Mesendoderm (in vitro differentiated cells): ENCODE results near the gene OSBPL5.

ENCODE experiments used
- DNase-seq: peaks from one replicate; pipeline ENCODE4 v3.0.0; 2013
- H2AK5ac ChIP-seq: 2 replicates; pipeline ENCODE4 v1.6.1; 2013; ENCODE audit warnings: low read length, inconsistent platforms
- H2BK120ac ChIP-seq: 2 replicates; pipeline ENCODE4 v1.6.1; 2013; ENCODE audit warnings: low read depth, mild to moderate bottlenecking, low read length, moderate library complexity, mixed read lengths
- H2BK15ac ChIP-seq: replicated peaks from 2 replicates; pipeline ENCODE4 v1.6.1; 2013; ENCODE audit warnings: low read depth, mild to moderate bottlenecking, moderate library complexity
- H2BK5ac ChIP-seq: 2 replicates; pipeline ENCODE4 v1.6.1; 2013; ENCODE audit warnings: low read length, inconsistent platforms
- H3K18ac ChIP-seq: 2 replicates; pipeline ENCODE4 v1.6.1; 2013; ENCODE audit warnings: mild to moderate bottlenecking, low read length, mixed read lengths
- H3K23ac ChIP-seq: one replicate; pipeline ENCODE4 v1.6.1; 2013; ENCODE audit warnings: low read length
- H3K27ac ChIP-seq: 2 replicates; pipeline ENCODE4 v1.5.1; 2013; ENCODE audit warnings: low read depth, mild to moderate bottlenecking, inconsistent platforms, low read length, moderate library complexity
- H3K27me3 ChIP-seq: 2 replicates; pipeline ENCODE4 v1.6.1; 2013; ENCODE audit warnings: low read length, control low read depth, mild to moderate bottlenecking, inconsistent platforms; ENCODE audit not compliant: insufficient read depth, poor library complexity
- H3K36me3 ChIP-seq: 2 replicates; pipeline ENCODE4 v1.6.1; 2013; ENCODE audit warnings: low read length, inconsistent platforms; ENCODE audit not compliant: control insufficient read depth, insufficient read depth
- H3K4ac ChIP-seq: one replicate; pipeline ENCODE4 v1.6.1; 2013; ENCODE audit warnings: low read depth, mild to moderate bottlenecking, low read length, moderate library complexity
- H3K4me1 ChIP-seq: 2 replicates; pipeline ENCODE4 v1.6.1; 2013; ENCODE audit warnings: low read depth, low read length, inconsistent platforms; ENCODE audit not compliant: control insufficient read depth
- H3K4me2 ChIP-seq: 2 replicates; pipeline ENCODE4 v1.6.1; 2013; ENCODE audit warnings: low read length
- H3K4me3 ChIP-seq: 2 replicates; pipeline ENCODE4 v1.5.1; 2013; ENCODE audit warnings: mild to moderate bottlenecking, low read length
- H3K56ac ChIP-seq: one replicate; pipeline ENCODE4 v1.6.1; 2013; ENCODE audit warnings: low read length
- H3K79me1 ChIP-seq: 2 replicates; pipeline ENCODE4 v1.6.1; 2013; ENCODE audit warnings: low read length, inconsistent platforms
- H3K79me2 ChIP-seq: 2 replicates; pipeline ENCODE4 v1.6.1; 2013; ENCODE audit warnings: mild to moderate bottlenecking, low read length; ENCODE audit not compliant: control insufficient read depth, insufficient read depth
- H3K9ac ChIP-seq: 2 replicates; pipeline ENCODE4 v1.6.1; 2013; ENCODE audit warnings: low read length, inconsistent platforms
- H4K5ac ChIP-seq: one replicate; pipeline ENCODE4 v1.6.1; 2013; ENCODE audit warnings: low read length
- H4K8ac ChIP-seq: one replicate; pipeline ENCODE4 v1.6.1; 2013; ENCODE audit warnings: low read depth, mild to moderate bottlenecking, control low read depth, low read length, moderate library complexity
- WGBS: extraction: QIAGEN DNeasy Blood & Tissue Kit; methylation state at CpG from one replicate; pipeline ENCODE4 v1.1.7; 2013; ENCODE audit warnings: low lambda C conversion rate, missing lambda C conversion rate; ENCODE audit not compliant: insufficient coverage; ENCODE audit errors: extremely low coverage; 5-methylcytosine and 5-hydroxymethylcytosine counted together

Gene OSBPL5

DNA sequence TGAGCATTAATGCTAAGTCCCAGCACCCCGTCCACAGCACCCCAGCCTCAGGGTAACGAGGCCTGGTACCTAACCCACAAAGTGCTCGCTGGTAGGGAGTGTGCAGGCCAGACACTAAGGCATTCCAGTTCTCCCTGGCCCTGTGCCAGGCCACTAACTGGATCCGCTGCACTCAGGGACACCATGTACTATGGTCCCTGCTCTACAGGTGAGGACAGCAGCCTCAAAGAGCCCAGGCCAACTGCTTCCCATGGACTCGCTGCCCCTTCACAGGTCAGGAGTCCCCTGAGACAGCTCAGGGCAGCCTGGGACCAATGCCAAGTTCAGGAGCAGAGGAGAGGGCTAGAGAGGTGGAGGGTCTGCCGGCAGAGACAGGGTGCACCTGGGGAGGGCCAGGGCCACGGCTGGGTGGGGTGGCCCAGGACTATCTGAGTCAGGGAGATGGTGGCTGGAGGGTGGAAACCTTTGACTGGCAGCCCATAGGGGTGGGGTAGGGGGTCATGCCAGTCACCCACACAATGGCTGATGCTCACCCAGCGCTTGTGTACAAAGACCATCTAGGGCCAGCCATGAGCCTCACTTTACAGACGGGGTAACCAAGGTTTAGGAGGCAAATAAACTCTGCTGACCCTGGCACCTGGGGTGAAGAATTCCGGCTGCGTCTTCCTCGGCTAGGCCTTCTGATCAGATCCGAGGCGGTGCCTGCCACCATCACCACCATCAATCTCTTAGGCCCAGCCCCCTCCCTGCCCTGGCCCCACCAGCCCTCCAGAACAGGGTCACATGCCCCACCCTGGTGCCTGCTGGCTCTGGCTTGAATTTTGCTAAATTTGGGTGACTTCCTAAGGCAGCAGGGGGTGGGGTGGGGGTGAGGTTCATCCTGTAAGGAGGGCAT, 5.6 kb downstream of the OSBPL5 start:
- H3K4ac ChIP-seq: no peak overlapping the region
- peak; percentile 14 for DNase-seq
- H2AK5ac ChIP-seq: no peak overlapping the region
- H3K9ac ChIP-seq: peak overlapping the region; percentile 51
- H3K4me1 ChIP-seq: peaks cover 10% of the 10 kb centered on the region
- H2BK120ac ChIP-seq: no peak overlapping the region
- no peaks in the 10 kb centered on the region for H3K36me3 ChIP-seq
- H3K56ac ChIP-seq: peak overlapping the region; percentile 67
- H3K27me3 ChIP-seq: no peaks in the 10 kb centered on the region
- H3K4me3 ChIP-seq: no peak overlapping the region
- H2BK15ac ChIP-seq: no peak overlapping the region
- no peak overlapping the region for H2BK5ac ChIP-seq
- H3K27ac ChIP-seq: no peak overlapping the region
- H3K23ac ChIP-seq: no peak overlapping the region
- H3K79me2 ChIP-seq: no peaks in the 10 kb centered on the region
- no peak overlapping the region for H4K8ac ChIP-seq
- H3K79me1 ChIP-seq: peaks cover 1% of the 10 kb centered on the region
- no peak overlapping the region for H3K18ac ChIP-seq
- peak overlapping the region; percentile 78 for H3K4me2 ChIP-seq
- no peak overlapping the region for H4K5ac ChIP-seq
- WGBS: no CpG with 5 or more reads among the region's 14 CpGs

DNA sequence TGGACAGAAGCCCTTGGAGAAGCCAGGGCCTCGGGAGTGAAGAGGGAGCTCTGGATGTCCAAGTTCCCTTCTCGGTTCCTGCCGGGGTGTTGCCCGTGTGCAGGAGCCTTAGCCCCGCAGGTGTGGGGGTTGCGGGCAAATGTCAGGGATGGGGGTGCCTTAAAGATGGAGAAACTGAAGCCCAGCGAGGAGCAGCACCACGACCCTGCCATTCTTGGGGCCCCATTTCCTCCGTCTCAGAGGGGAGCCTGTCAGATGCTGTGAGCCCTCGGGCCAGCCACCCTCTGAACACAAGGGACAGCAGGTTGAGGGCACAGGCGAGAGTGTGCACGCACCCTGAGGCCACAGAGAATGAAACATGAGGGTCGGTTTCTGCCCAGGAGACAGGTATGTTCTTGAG, 6.3 kb downstream of the OSBPL5 start:
- no peak overlapping the region for H3K23ac ChIP-seq
- no peak overlapping the region for H3K9ac ChIP-seq
- no peak overlapping the region for H2BK5ac ChIP-seq
- no peak overlapping the region for H3K4ac ChIP-seq
- no peak overlapping the region for H4K5ac ChIP-seq
- no peak overlapping the region for H4K8ac ChIP-seq
- H3K4me2 ChIP-seq: no peak overlapping the region
- H3K36me3 ChIP-seq: no peaks in the 10 kb centered on the region
- no peak for DNase-seq
- no peak overlapping the region for H3K18ac ChIP-seq
- no peak overlapping the region for H2BK120ac ChIP-seq
- H2AK5ac ChIP-seq: no peak overlapping the region
- peaks cover 8% of the 10 kb centered on the region for H3K4me1 ChIP-seq
- H3K56ac ChIP-seq: no peak overlapping the region
- H3K27ac ChIP-seq: no peak overlapping the region
- no peak overlapping the region for H2BK15ac ChIP-seq
- H3K79me2 ChIP-seq: no peaks in the 10 kb centered on the region
- H3K4me3 ChIP-seq: no peak overlapping the region
- WGBS: no CpG with 5 or more reads among the region's 13 CpGs
- H3K79me1 ChIP-seq: peaks cover 1% of the 10 kb centered on the region
- H3K27me3 ChIP-seq: no peaks in the 10 kb centered on the region

DNA sequence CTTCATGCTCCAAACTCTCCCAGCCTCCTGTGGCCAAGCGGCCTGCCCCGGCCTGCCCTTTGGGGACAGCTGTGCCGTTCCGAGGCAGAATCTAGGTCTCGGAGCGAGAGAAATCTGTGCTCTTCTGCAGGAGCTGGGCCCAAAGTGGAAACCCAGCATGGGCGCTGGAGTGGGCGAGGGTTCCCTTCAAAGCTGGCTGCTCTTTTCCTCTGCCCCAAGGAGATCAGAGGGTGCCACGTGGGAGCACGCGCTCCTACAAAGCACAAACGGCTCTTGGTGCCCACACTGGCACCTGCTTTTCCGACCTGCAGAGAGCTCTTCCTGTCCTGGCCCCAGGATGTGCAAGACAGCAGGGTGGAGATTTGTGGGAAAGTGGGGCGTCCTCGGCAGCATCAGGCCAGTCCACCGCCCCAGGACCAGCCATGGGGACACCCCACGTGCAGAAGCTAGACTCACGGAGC, 6.9 kb downstream of the OSBPL5 start:
- no peak for DNase-seq
- no peak overlapping the region for H3K18ac ChIP-seq
- H3K27ac ChIP-seq: no peak overlapping the region
- H3K4me1 ChIP-seq: peaks cover 4% of the 10 kb centered on the region
- no peak overlapping the region for H3K4ac ChIP-seq
- no peaks in the 10 kb centered on the region for H3K79me2 ChIP-seq
- H3K4me3 ChIP-seq: no peak overlapping the region
- no peaks in the 10 kb centered on the region for H3K27me3 ChIP-seq
- H2BK15ac ChIP-seq: no peak overlapping the region
- no peak overlapping the region for H3K4me2 ChIP-seq
- no peak overlapping the region for H2BK120ac ChIP-seq
- H4K8ac ChIP-seq: no peak overlapping the region
- peaks cover 1% of the 10 kb centered on the region for H3K79me1 ChIP-seq
- no peak overlapping the region for H2AK5ac ChIP-seq
- WGBS: no CpG with 5 or more reads among the region's 18 CpGs
- H3K9ac ChIP-seq: no peak overlapping the region
- no peak overlapping the region for H3K56ac ChIP-seq
- H2BK5ac ChIP-seq: no peak overlapping the region
- H3K36me3 ChIP-seq: no peaks in the 10 kb centered on the region
- H3K23ac ChIP-seq: no peak overlapping the region
- no peak overlapping the region for H4K5ac ChIP-seq

DNA sequence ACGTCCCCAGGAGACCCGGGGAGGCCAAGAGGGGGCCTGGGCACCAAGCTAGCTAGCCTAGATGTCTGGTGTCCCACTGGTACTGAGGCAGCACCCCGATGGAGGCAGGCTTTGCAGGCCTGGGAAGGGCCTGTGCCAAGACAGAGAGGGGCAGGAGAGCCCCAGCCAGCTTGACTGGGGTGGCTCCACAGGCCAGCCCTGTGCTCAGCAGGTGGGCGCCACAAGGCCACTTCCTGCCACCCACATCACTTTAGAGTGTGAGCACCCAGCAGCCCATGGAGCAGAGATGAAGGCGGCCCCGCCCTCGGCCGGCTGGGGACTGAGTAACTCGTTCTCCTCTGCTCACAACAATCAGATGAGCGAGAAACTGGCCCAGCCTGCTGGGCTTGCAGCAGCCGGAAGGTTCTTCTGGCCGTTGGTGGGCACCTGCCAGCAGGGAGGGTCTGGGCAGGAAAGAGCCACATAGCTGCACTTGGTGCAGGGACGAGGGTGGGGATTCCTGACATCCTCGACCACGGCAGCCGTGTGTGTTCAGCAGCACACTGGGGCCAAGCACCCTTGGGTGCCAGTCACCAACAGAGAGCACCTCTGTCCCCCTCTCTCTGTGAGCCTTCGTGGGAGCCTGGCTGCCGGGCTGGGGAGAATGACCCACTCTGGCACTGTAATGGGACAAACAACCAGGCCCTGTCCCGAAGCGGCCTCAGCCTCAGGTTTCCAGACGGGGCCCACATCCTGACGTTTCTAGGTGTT, 7.6 kb downstream of the OSBPL5 start:
- DNase-seq: no peak
- no peak overlapping the region for H3K27ac ChIP-seq
- no peak overlapping the region for H2BK5ac ChIP-seq
- no CpG with 5 or more reads among the region's 22 CpGs for WGBS
- no peak overlapping the region for H3K4me2 ChIP-seq
- no peak overlapping the region for H4K5ac ChIP-seq
- H3K18ac ChIP-seq: no peak overlapping the region
- H3K4me3 ChIP-seq: no peak overlapping the region
- H3K4ac ChIP-seq: no peak overlapping the region
- H3K27me3 ChIP-seq: no peaks in the 10 kb centered on the region
- no peak overlapping the region for H2AK5ac ChIP-seq
- peaks cover 2% of the 10 kb centered on the region for H3K4me1 ChIP-seq
- no peak overlapping the region for H3K23ac ChIP-seq
- H3K79me2 ChIP-seq: no peaks in the 10 kb centered on the region
- no peak overlapping the region for H4K8ac ChIP-seq
- H3K9ac ChIP-seq: no peak overlapping the region
- no peak overlapping the region for H2BK15ac ChIP-seq
- H3K56ac ChIP-seq: no peak overlapping the region
- H3K36me3 ChIP-seq: no peaks in the 10 kb centered on the region
- no peak overlapping the region for H2BK120ac ChIP-seq
- H3K79me1 ChIP-seq: peaks cover 1% of the 10 kb centered on the region

DNA sequence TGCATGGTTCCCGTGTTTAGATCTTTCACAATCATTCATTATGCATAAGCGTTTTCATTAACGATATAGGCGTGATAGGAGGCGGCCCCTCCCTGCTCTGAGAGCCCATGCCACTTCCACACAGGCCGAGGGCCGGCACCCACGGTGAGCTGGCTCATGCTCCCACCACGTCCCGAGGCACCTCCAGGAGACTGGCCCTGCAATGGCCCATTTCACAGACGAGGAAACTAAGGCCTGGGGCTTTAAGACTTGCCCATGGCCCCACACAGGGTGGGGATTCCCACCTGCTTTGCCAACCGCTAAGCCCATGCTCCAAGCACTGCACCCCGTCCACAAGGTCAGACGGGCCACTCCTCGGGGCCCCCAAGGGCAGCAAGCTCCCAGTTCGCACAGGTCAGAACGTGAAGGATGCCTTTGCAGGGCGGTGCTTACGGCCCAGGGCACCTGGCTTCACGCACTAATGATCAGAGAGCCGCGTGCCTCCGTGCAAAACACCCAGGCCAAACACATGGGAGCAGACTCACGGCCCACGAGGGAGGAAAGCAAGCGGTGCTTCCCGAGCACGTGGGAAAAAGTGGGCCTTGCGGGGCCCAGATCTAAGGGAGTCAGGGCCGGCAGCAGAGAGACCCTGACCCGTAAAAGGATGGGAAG, 8.3 kb downstream of the OSBPL5 start:
- H2BK120ac ChIP-seq: no peak overlapping the region
- no peaks in the 10 kb centered on the region for H3K27me3 ChIP-seq
- H3K23ac ChIP-seq: no peak overlapping the region
- peaks cover 2% of the 10 kb centered on the region for H3K4me1 ChIP-seq
- H3K9ac ChIP-seq: no peak overlapping the region
- H3K27ac ChIP-seq: no peak overlapping the region
- H3K79me2 ChIP-seq: no peaks in the 10 kb centered on the region
- H4K5ac ChIP-seq: no peak overlapping the region
- no peak overlapping the region for H3K4ac ChIP-seq
- H4K8ac ChIP-seq: no peak overlapping the region
- H2BK5ac ChIP-seq: no peak overlapping the region
- H3K18ac ChIP-seq: no peak overlapping the region
- H2AK5ac ChIP-seq: no peak overlapping the region
- H3K36me3 ChIP-seq: no peaks in the 10 kb centered on the region
- H3K56ac ChIP-seq: no peak overlapping the region
- no peak overlapping the region for H2BK15ac ChIP-seq
- DNase-seq: no peak
- no peak overlapping the region for H3K4me2 ChIP-seq
- no peak overlapping the region for H3K4me3 ChIP-seq
- peaks cover 1% of the 10 kb centered on the region for H3K79me1 ChIP-seq
- no CpG with 5 or more reads among the region's 31 CpGs for WGBS
